Activated T-cell treated with anti-CD3 and anti-CD28 coated beads, Interleukin-2, amount 50 U/mL, for 24 hours (primary cell): ENCODE data around the gene OXER1.

Experiments
- DNase-seq: peaks from one replicate; pipeline ENCODE4 v3.0.0-alpha.2; 2020
- H3K27ac Mint-ChIP-seq: 2 replicates; pipeline ENCODE4 v1.8.0; 2020; ENCODE audit warnings: mild to moderate bottlenecking, mixed read lengths
- H3K27me3 Mint-ChIP-seq: 2 replicates; pipeline ENCODE4 v1.8.0; 2020; ENCODE audit warnings: mixed read lengths
- H3K36me3 Mint-ChIP-seq: 2 replicates; pipeline ENCODE4 v1.8.0; 2020; ENCODE audit warnings: low read depth, mixed read lengths
- H3K4me1 Mint-ChIP-seq: 2 replicates; pipeline ENCODE4 v1.8.0; 2020; ENCODE audit warnings: low read depth, mixed read lengths
- H3K4me3 Mint-ChIP-seq: 2 replicates; pipeline ENCODE4 v1.8.0; 2020; ENCODE audit warnings: mild to moderate bottlenecking, moderate library complexity, mixed read lengths
- H3K9me3 Mint-ChIP-seq: 2 replicates; pipeline ENCODE4 v1.8.0; 2020; ENCODE audit warnings: mixed read lengths

Gene OXER1

DNA sequence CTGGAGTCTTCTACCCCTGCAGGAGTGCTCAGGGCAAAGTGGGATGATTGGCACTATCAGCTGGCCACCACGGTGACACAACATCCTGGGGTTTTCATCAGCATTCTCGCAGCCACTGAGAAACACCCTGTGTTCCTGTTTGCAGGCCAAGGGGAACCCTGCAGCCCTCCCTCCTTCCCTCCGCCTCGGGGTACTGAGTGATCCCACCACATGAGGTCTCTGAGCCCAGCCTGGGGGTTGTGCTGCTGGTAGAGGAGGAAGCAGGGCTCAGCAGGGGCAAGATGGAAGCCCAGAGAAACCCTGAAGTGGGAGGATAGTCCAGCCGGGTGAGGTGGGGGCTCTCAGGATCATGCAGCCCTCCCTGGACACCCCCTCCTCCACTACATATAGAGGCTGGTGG is at the start of gene OXER1:
OXER1 (minus strand) TSS at position 40 of the 400 bp plus-strand sequence. CDS start 73 bp downstream, outside the sequence.
- Mint-ChIP-seq H3K27me3 (no peaks in the 10 kb centered on the region), H3K36me3 (peaks cover 2% of the 10 kb centered on the region), H3K4me1 (no peaks in the 10 kb centered on the region), H3K4me3 (no peak within 1 kb of the TSS), H3K27ac (no peak within 1 kb of the TSS), H3K9me3 (no peaks in the 10 kb centered on the region)
- no peak for DNase-seq

- no peaks in the 10 kb centered on the region for H3K27me3 Mint-ChIP-seq
- DNase-seq, result no peak
- H3K4me1 Mint-ChIP-seq, result peaks cover 20% of the 10 kb centered on the region
- no peaks in the 10 kb centered on the region for H3K36me3 Mint-ChIP-seq
- H3K4me3 Mint-ChIP-seq, result no peak overlapping the region
- no peak overlapping the region for H3K27ac Mint-ChIP-seq
- H3K9me3 Mint-ChIP-seq, result no peaks in the 10 kb centered on the region
Measured at GRCh38 chr2:42812899-42813479, 49.1 kb upstream of the OXER1 start.

DNA sequence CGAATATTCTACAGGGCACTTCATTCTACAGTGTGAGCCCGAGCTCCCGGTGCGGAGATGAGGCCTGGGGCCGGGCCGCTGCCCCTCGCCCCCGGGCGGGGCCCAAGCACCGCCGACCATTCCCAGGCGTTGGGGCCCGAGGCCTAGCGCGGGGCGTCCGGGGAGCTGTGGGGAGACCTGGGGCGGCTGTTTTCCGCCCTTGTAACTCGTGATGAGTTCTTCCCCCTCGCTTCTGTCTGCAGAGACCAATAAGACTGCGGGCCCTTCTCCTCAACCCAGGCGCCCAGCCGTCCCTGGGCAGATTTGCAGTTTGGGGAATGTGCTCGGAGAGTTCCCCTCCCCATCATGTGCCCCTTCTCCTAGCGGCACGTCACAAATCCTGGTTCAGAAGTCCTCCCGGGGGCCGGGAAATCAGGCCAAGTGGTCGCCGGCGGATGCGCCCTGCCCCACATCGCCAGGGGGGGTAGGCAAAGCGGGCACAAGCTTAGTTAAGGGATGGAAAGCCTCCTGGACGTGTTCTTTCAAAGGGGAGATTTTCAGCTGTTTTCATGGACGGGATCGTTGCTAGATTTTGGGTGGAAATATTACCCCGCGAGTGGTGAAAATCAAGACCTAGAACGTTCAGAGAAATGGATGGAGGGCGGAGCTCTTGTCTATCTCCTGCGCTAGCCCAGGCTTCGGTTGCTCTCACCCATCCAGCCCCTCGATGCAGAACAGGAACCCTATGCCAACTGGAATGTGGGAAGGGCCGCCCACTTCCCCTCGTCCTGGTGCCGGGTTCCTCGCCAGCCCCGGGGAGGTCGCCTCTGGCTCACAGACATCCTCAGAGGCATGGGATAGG is 47.3 kb upstream of the OXER1 start:
- Mint-ChIP-seq H3K27me3 (no peaks in the 10 kb centered on the region), H3K4me3 (peak overlapping the region; percentile 85), H3K36me3 (no peaks in the 10 kb centered on the region), H3K4me1 (peaks cover 20% of the 10 kb centered on the region), H3K9me3 (no peaks in the 10 kb centered on the region), H3K27ac (peak overlapping the region; percentile 96)
- DNase-seq, result no peak

GRCh38 chr2:42810121-42810970 is 46.4 kb upstream of the OXER1 start:
- Mint-ChIP-seq H3K27me3 (no peaks in the 10 kb centered on the region), H3K27ac (peak overlapping the region; percentile 96), H3K4me3 (peak overlapping the region; percentile 85), H3K36me3 (no peaks in the 10 kb centered on the region), H3K4me1 (peaks cover 20% of the 10 kb centered on the region), H3K9me3 (no peaks in the 10 kb centered on the region)
- peak; percentile 99 for DNase-seq

DNA sequence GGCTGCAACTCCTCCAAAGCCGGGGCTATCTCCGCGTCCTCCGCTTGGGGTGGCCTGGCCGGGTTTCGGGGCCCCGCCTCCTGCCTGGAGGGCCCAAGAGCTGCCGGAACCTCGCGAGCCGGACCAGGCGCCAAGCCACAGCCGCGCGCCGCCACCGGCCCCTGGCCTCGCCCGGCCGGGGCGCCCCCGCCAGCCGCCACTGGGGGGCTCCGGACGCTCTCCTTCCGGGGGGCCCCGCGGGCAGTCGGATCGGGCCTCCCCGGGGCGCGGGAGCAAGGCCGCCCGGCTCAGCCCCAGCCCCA is 45.8 kb upstream of the OXER1 start:
- no peaks in the 10 kb centered on the region for H3K27me3 Mint-ChIP-seq
- no peaks in the 10 kb centered on the region for H3K9me3 Mint-ChIP-seq
- peaks cover 20% of the 10 kb centered on the region for H3K4me1 Mint-ChIP-seq
- peak overlapping the region; percentile 76 for H3K4me3 Mint-ChIP-seq
- no peaks in the 10 kb centered on the region for H3K36me3 Mint-ChIP-seq
- DNase-seq, result no peak
- peak overlapping the region; percentile 91 for H3K27ac Mint-ChIP-seq

GRCh38 chr2:42809131-42809818 is 45.3 kb upstream of the OXER1 start:
- Mint-ChIP-seq H3K27me3 (no peaks in the 10 kb centered on the region), H3K9me3 (no peaks in the 10 kb centered on the region), H3K4me3 (peak overlapping the region; percentile 76), H3K27ac (peak overlapping the region; percentile 91), H3K4me1 (peaks cover 20% of the 10 kb centered on the region), H3K36me3 (no peaks in the 10 kb centered on the region)
- no peak for DNase-seq

- no peaks in the 10 kb centered on the region for H3K36me3 Mint-ChIP-seq
- DNase-seq, result no peak
- H3K27me3 Mint-ChIP-seq, result no peaks in the 10 kb centered on the region
- H3K4me3 Mint-ChIP-seq, result no peak overlapping the region
- no peaks in the 10 kb centered on the region for H3K9me3 Mint-ChIP-seq
- H3K27ac Mint-ChIP-seq, result no peak overlapping the region
- H3K4me1 Mint-ChIP-seq, result peaks cover 20% of the 10 kb centered on the region
Measured at GRCh38 chr2:42808301-42808700, 44.4 kb upstream of the OXER1 start.

DNA sequence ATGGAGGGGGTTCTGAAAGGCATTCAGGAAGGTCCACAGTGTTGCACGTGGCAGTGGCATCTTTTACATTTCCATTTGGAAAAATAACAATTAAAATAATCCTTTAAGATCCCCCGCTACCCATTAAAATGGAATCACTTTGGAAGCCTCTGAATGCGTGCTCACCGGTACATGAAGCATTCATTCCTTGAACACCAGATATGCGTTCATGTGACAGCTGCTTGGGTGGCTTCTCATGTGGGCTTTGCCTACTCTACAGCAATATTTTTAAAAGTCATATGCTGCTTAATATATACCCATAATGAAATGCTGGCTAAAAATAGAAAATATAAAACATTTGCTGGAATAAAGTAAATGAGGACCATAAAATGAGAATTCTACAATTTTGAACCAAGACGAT is 42.9 kb upstream of the OXER1 start:
- H3K9me3 Mint-ChIP-seq, result no peaks in the 10 kb centered on the region
- H3K27me3 Mint-ChIP-seq, result no peaks in the 10 kb centered on the region
- H3K36me3 Mint-ChIP-seq, result no peaks in the 10 kb centered on the region
- H3K4me3 Mint-ChIP-seq, result no peak overlapping the region
- no peak for DNase-seq
- no peak overlapping the region for H3K27ac Mint-ChIP-seq
- H3K4me1 Mint-ChIP-seq, result peaks cover 17% of the 10 kb centered on the region

- Mint-ChIP-seq H3K27me3 (no peaks in the 10 kb centered on the region), H3K27ac (no peak overlapping the region), H3K4me3 (no peak overlapping the region), H3K4me1 (peaks cover 18% of the 10 kb centered on the region), H3K9me3 (no peaks in the 10 kb centered on the region), H3K36me3 (no peaks in the 10 kb centered on the region)
- no peak for DNase-seq
Measured at GRCh38 chr2:42804891-42805290, 41.0 kb upstream of the OXER1 start.

DNA sequence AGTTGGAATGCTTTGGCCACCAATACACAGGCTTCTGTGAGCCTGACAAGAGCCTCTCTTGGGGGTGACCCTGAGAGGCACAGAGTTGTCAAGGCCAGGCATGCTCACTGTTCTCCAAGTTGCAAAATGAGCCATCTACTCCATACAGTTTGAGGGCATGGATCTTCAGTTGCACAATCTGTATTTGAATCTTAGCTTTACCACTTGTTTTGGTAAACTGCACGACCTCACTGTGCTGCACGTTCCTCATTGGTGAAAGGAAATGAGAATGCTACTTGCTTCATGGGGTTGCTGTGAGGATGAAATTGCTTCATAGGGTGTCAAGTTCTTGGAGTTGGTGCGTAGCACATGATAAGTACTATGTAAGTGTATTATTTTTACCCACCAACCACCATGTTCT is 40.4 kb upstream of the OXER1 start:
- H3K4me3 Mint-ChIP-seq, result no peak overlapping the region
- H3K4me1 Mint-ChIP-seq, result peaks cover 17% of the 10 kb centered on the region
- no peak overlapping the region for H3K27ac Mint-ChIP-seq
- no peaks in the 10 kb centered on the region for H3K36me3 Mint-ChIP-seq
- H3K27me3 Mint-ChIP-seq, result no peaks in the 10 kb centered on the region
- no peaks in the 10 kb centered on the region for H3K9me3 Mint-ChIP-seq
- no peak for DNase-seq

- H3K27me3 Mint-ChIP-seq, result no peaks in the 10 kb centered on the region
- peaks cover 17% of the 10 kb centered on the region for H3K4me1 Mint-ChIP-seq
- H3K9me3 Mint-ChIP-seq, result no peaks in the 10 kb centered on the region
- H3K4me3 Mint-ChIP-seq, result no peak overlapping the region
- DNase-seq, result no peak
- H3K36me3 Mint-ChIP-seq, result no peaks in the 10 kb centered on the region
- no peak overlapping the region for H3K27ac Mint-ChIP-seq
Measured at GRCh38 chr2:42802150-42802549, 38.2 kb upstream of the OXER1 start.

GRCh38 chr2:42801381-42801780 is 37.4 kb upstream of the OXER1 start:
- no peak for DNase-seq
- Mint-ChIP-seq H3K4me3 (no peak overlapping the region), H3K4me1 (peaks cover 23% of the 10 kb centered on the region), H3K27ac (no peak overlapping the region), H3K9me3 (no peaks in the 10 kb centered on the region), H3K27me3 (no peaks in the 10 kb centered on the region), H3K36me3 (no peaks in the 10 kb centered on the region)

- no peak for DNase-seq
- Mint-ChIP-seq H3K4me1 (peaks cover 27% of the 10 kb centered on the region), H3K27me3 (no peaks in the 10 kb centered on the region), H3K36me3 (no peaks in the 10 kb centered on the region), H3K9me3 (no peaks in the 10 kb centered on the region), H3K4me3 (no peak overlapping the region), H3K27ac (no peak overlapping the region)
Measured at GRCh38 chr2:42800981-42801380, 37.0 kb upstream of the OXER1 start.

GRCh38 chr2:42800461-42800962 is 36.6 kb upstream of the OXER1 start:
- H3K27ac Mint-ChIP-seq, result no peak overlapping the region
- no peaks in the 10 kb centered on the region for H3K36me3 Mint-ChIP-seq
- H3K27me3 Mint-ChIP-seq, result no peaks in the 10 kb centered on the region
- DNase-seq, result no peak
- H3K4me3 Mint-ChIP-seq, result no peak overlapping the region
- H3K9me3 Mint-ChIP-seq, result no peaks in the 10 kb centered on the region
- H3K4me1 Mint-ChIP-seq, result peaks cover 32% of the 10 kb centered on the region
